Testis (tissue), 2 donors: ENCODE measurements around the gene CDC27.
"Not testable (repeated sequence)": the region's sequence is repeated elsewhere in the genome, so short reads cannot be mapped to it uniquely, and the experiment has no call there.

Experiments
- POLR2A ChIP-seq: fragments of 450-650 bp; IDR thresholded peaks from one replicate; pipeline ENCODE4 v1.6.1; 2017; ENCODE audit warnings: antibody characterized with exemption, mild to moderate bottlenecking, moderate library complexity
- TF ChIP-seq, protein P1 (sequence below), 3 experiments: fragments of 450-650 bp in 2 of 3; fragments of 200-600 bp in 1 of 3; sonication (generic) in 1 of 3; IDR thresholded peaks; one replicate each; pipeline ENCODE4 v1.5.1; 2016 to 2019; ENCODE audit warnings: antibody characterized with exemption in 3 of 3, mild to moderate bottlenecking in 2 of 3, moderate library complexity in 1 of 3

DNA sequence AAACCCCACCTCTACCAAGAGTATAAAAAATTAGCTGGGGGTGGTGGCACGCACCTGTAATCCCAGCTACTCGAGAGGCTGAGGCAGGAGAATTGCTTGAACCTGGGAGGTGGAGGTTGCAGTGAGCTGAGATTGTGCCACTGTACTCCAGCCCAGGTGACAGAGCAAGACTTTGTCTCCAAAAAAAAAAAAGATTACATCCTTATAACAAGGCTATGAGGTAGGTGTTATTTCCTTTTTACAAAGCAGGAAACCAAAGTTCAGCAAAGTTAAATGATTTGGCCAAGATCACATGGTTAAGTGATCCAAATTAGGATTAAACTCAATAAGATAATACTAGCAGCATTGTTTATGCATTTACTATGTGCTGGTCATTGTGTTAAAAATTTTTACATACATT, 28.2 kb upstream of the CDC27 start:
- TF ChIP-seq, protein P1, sequence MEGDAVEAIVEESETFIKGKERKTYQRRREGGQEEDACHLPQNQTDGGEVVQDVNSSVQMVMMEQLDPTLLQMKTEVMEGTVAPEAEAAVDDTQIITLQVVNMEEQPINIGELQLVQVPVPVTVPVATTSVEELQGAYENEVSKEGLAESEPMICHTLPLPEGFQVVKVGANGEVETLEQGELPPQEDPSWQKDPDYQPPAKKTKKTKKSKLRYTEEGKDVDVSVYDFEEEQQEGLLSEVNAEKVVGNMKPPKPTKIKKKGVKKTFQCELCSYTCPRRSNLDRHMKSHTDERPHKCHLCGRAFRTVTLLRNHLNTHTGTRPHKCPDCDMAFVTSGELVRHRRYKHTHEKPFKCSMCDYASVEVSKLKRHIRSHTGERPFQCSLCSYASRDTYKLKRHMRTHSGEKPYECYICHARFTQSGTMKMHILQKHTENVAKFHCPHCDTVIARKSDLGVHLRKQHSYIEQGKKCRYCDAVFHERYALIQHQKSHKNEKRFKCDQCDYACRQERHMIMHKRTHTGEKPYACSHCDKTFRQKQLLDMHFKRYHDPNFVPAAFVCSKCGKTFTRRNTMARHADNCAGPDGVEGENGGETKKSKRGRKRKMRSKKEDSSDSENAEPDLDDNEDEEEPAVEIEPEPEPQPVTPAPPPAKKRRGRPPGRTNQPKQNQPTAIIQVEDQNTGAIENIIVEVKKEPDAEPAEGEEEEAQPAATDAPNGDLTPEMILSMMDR (IDR thresholded peaks at IDR 0.05) = not testable (repeated sequence)
- not testable (repeated sequence) for TF ChIP-seq POLR2A
